NB4 (cell line): ENCODE data around the gene RNASET2.
"Not testable (repeated sequence)": the region's sequence is repeated elsewhere in the genome, so short reads cannot be mapped to it uniquely, and the experiment has no call there.

Experiments used
- POLR2A ChIP-seq: IDR thresholded peaks from 2 replicates; pipeline ENCODE4 v1.6.1; 2011; ENCODE audit warnings: mild to moderate bottlenecking; ENCODE audit not compliant: insufficient read length; ENCODE audit errors: extremely low read depth
- TF ChIP-seq, protein P1 (sequence below): IDR thresholded peaks from one replicate; pipeline ENCODE4 v1.5.1; 2012; ENCODE audit warnings: low read depth, low read length
- TF ChIP-seq, protein P2 (sequence below): IDR thresholded peaks from 2 replicates; pipeline ENCODE4 v1.6.1; 2011; ENCODE audit warnings: low read depth, low read length

DNA sequence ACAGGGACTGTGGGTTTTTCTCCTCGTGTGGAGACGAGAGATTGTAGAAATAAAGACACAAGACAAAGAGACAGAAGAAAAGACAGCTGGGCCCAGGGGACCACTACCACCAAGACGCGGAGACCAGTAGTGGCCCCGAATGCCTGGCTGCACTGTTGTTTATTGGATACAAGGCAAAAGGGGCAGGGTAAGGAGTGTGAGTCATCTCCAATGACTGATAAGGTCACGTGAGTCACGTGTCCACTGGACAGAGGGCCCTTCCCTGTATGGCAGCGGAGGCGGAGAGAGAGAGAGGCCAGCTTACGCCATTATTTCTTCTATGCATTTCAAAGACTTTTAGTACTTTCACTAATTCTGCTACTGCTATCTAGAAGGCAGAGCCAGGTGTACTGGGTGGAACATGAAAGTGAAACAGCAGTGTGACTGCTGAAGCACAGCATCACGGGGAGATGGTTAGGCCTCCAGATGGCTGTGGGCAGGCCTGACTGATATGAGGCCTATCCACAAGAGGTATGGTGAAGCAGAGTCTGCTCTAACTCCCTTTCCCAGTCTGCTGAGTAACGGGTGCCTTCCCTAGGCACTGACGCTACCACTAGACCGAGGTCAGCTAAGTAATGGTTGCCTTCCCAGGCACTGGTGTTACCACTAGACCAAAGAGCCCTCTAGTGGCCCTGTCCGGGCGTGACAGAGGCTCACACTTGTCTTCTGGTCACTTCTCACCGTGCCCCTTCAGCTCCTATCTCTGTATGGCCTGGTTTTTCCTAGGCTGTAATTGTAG, 5.3 kb downstream of the RNASET2 start:
- TF ChIP-seq, protein P1, sequence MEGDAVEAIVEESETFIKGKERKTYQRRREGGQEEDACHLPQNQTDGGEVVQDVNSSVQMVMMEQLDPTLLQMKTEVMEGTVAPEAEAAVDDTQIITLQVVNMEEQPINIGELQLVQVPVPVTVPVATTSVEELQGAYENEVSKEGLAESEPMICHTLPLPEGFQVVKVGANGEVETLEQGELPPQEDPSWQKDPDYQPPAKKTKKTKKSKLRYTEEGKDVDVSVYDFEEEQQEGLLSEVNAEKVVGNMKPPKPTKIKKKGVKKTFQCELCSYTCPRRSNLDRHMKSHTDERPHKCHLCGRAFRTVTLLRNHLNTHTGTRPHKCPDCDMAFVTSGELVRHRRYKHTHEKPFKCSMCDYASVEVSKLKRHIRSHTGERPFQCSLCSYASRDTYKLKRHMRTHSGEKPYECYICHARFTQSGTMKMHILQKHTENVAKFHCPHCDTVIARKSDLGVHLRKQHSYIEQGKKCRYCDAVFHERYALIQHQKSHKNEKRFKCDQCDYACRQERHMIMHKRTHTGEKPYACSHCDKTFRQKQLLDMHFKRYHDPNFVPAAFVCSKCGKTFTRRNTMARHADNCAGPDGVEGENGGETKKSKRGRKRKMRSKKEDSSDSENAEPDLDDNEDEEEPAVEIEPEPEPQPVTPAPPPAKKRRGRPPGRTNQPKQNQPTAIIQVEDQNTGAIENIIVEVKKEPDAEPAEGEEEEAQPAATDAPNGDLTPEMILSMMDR: peak; percentile 78
- not testable (repeated sequence) for TF ChIP-seq POLR2A
- TF ChIP-seq, protein P2, sequence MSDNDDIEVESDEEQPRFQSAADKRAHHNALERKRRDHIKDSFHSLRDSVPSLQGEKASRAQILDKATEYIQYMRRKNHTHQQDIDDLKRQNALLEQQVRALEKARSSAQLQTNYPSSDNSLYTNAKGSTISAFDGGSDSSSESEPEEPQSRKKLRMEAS: not testable (repeated sequence)
